GM23248 (cell line): ENCODE results near the gene SNTG2. TPM values are rescaled to one million over a fixed set of nuclear protein-coding genes. Genes with fewer than 3 reads are reported as not detected.

Experiments used
- DNase-seq: peaks from one replicate; pipeline ENCODE4 v3.0.0-alpha.2; 2015
- H2AFZ ChIP-seq: fragments of 200-600 bp; sonication (generic); 2 replicates; pipeline ENCODE4 v1.6.1; 2016; ENCODE audit warnings: antibody characterized with exemption
- H3F3A ChIP-seq: fragments of 200-600 bp; sonication (generic); 2 replicates; pipeline ENCODE4 v1.6.1; 2016; ENCODE audit warnings: mild to moderate bottlenecking, antibody characterized with exemption, mixed run types; ENCODE audit not compliant: insufficient read depth
- H3K27ac ChIP-seq: fragments of 200-600 bp; sonication (generic); 2 replicates; pipeline ENCODE4 v1.5.1; 2016; ENCODE audit warnings: mild to moderate bottlenecking
- H3K27me3 ChIP-seq: fragments of 200-600 bp; sonication (generic); replicated peaks from 2 replicates; pipeline ENCODE4 v1.6.1; 2016; ENCODE audit warnings: mild to moderate bottlenecking; ENCODE audit not compliant: insufficient read depth
- H3K36me3 ChIP-seq: fragments of 200-600 bp; sonication (generic); 2 replicates; pipeline ENCODE4 v1.6.1; 2016; ENCODE audit warnings: low read depth, mild to moderate bottlenecking
- H3K4me1 ChIP-seq: fragments of 200-600 bp; sonication (generic); 2 replicates; pipeline ENCODE4 v1.6.1; 2016; ENCODE audit warnings: mild to moderate bottlenecking; ENCODE audit not compliant: insufficient read depth
- H3K4me2 ChIP-seq: fragments of 200-600 bp; sonication (generic); one replicate; pipeline ENCODE4 v1.6.1; 2016; ENCODE audit warnings: mild to moderate bottlenecking; ENCODE audit not compliant: unreplicated experiment
- H3K4me3 ChIP-seq: fragments of 200-600 bp; sonication (generic); 2 replicates; pipeline ENCODE4 v1.5.1; 2016; ENCODE audit warnings: mild to moderate bottlenecking
- H3K79me2 ChIP-seq: fragments of 200-600 bp; sonication (generic); 2 replicates; pipeline ENCODE4 v1.6.1; 2016; ENCODE audit warnings: mild to moderate bottlenecking; ENCODE audit not compliant: insufficient read depth
- H3K9ac ChIP-seq: fragments of 200-600 bp; sonication (generic); 2 replicates; pipeline ENCODE4 v1.6.1; 2016; ENCODE audit warnings: mild to moderate bottlenecking
- H3K9me2 ChIP-seq: fragments of 200-600 bp; sonication (generic); 2 replicates; pipeline ENCODE4 v1.6.1; 2016; ENCODE audit warnings: mixed run types, mild to moderate bottlenecking, moderate library complexity; ENCODE audit not compliant: insufficient read depth
- H3K9me3 ChIP-seq: fragments of 200-600 bp; sonication (generic); one replicate; pipeline ENCODE4 v1.6.1; 2017; ENCODE audit warnings: low read depth
- H4K20me1 ChIP-seq: fragments of 200-600 bp; sonication (generic); 2 replicates; pipeline ENCODE4 v1.6.0; 2016; ENCODE audit not compliant: insufficient read depth
- EZH2 ChIP-seq: fragments of 200-600 bp; sonication (generic); IDR thresholded peaks from 2 replicates; pipeline ENCODE4 v1.6.1; 2018; ENCODE audit warnings: antibody characterized with exemption, mild to moderate bottlenecking; ENCODE audit not compliant: insufficient read depth, poor library complexity, severe bottlenecking
- EZH2phosphoT487 ChIP-seq: fragments of 200-600 bp; sonication (generic); IDR thresholded peaks from 2 replicates; pipeline ENCODE4 v1.6.1; 2018; ENCODE audit warnings: antibody characterized with exemption, moderate library complexity, mild to moderate bottlenecking, low read depth; ENCODE audit not compliant: insufficient read depth
- WGBS, 2 experiments: methylation state at CpG; one replicate each; pipeline ENCODE4 v1.1.6; 2015 to 2017; ENCODE audit warnings: low lambda C conversion rate in 2 of 2, low coverage in 1 of 2; ENCODE audit errors: missing lambda C conversion rate in 2 of 2; 5-methylcytosine and 5-hydroxymethylcytosine counted together
- in situ Hi-C: fragments of 300-500 bp; cut with MboI; formaldehyde crosslinking; loops from 2 replicates; pipeline ENCODE4 v1.15.0; 2020
- polyA plus RNA-seq: library from polyadenylated mRNA; unstranded; fragments of >200 nt; fragmentation: Nextera tagmentation; extraction: Ambion mirVana; gene quantifications from 2 replicates; pipeline ENCODE4 v1.2.1, GENCODE V29; 2016
- total RNA-seq: library from RNA; depleted of rRNA; stranded (reverse); fragments of >200 nt; shearing (Covaris generic); gene quantifications from 2 replicates; pipeline ENCODE4 v1.2.3, GENCODE V29; 2014

The SNTG2 gene
- total and polyA plus RNA-seq, 2 experiments from 2014 or later = not detected

DNA sequence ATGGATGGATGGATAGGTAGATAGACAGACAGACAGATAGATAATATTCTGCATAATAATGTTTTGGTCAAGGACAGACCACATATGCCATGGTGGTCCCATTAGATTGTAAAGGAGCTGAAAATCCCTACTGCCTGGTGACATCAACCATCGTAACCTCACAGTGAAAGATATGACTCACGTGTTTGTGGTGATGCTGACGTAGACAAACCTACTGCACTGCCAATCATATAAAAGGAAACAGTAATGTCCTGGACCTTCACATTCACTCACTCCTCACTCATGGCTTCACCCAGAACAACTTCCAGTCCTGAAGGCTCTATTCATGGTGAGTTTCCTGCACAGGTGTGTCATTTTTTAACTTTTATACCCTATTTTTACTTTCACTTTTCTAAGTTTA is 259.7 kb downstream of the SNTG2 start:
- H3K27me3 ChIP-seq = no peaks in the 10 kb centered on the region
- no peak overlapping the region for H3K4me2 ChIP-seq
- no peak for DNase-seq
- no peaks in the 10 kb centered on the region for H3K36me3 ChIP-seq
- H3K9ac ChIP-seq = no peak overlapping the region
- no peaks in the 10 kb centered on the region for H3K9me2 ChIP-seq
- H3F3A ChIP-seq = no peaks in the 10 kb centered on the region
- H3K4me3 ChIP-seq = no peak overlapping the region
- TF ChIP-seq EZH2phosphoT487 = no peak
- no peak for TF ChIP-seq EZH2
- no peaks in the 10 kb centered on the region for H3K79me2 ChIP-seq
- no peak overlapping the region for H2AFZ ChIP-seq
- H4K20me1 ChIP-seq = no peaks in the 10 kb centered on the region
- whole genome bisulfite sequencing, 2 experiments = 24 to 43% methylated on average over 3 of the region's 3 CpGs
- no peak overlapping the region for H3K27ac ChIP-seq
- in situ Hi-C loops = no loop called here
- H3K9me3 ChIP-seq = no peaks in the 10 kb centered on the region
- no peaks in the 10 kb centered on the region for H3K4me1 ChIP-seq

DNA sequence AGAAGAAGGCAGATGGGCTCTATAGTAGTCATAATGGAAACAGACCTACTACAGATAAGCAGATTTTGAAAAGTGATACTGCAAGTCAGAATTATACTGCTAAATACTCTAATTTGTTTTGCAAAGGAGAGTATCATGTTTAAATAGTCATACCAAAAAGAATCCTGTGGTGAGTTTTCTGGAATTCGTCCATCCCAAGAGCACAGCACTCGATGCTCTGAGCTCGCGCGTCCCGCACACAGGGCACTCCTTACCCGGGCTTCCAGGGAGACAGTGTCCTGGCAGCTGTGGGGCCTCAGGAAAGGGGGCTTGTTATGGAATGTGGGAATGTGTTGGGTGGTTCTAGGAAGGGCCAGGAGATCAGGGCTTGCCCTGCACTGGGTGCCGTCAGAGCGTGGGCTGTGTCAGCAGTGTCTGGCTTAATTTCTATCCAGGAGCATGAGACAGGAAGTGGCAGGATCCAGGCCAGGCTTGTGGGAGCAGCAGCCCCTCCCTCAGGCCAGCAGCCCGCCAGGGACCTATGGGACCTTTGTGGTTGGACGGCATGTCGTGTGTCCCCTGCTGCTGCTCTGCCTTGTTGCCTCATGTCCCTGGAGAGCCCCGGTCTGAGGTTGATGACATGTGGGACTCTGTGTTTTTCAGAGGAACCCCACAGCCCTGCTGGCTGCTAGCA is 269.4 kb downstream of the SNTG2 start:
- TF ChIP-seq EZH2 = no peak
- no peak for TF ChIP-seq EZH2phosphoT487
- no peaks in the 10 kb centered on the region for H3K9me2 ChIP-seq
- no peaks in the 10 kb centered on the region for H3K27me3 ChIP-seq
- in situ Hi-C loops = no loop called here
- H3K4me2 ChIP-seq = no peak overlapping the region
- WGBS, 2 experiments = 13 to 16% methylated on average over 13 of the region's 13 CpGs
- no peak overlapping the region for H3K9ac ChIP-seq
- no peaks in the 10 kb centered on the region for H3K4me1 ChIP-seq
- H3K4me3 ChIP-seq = no peak overlapping the region
- no peaks in the 10 kb centered on the region for H3K79me2 ChIP-seq
- no peak overlapping the region for H2AFZ ChIP-seq
- H3K27ac ChIP-seq = no peak overlapping the region
- H3K36me3 ChIP-seq = no peaks in the 10 kb centered on the region
- peak; percentile 27 for DNase-seq
- no peaks in the 10 kb centered on the region for H4K20me1 ChIP-seq
- H3K9me3 ChIP-seq = no peaks in the 10 kb centered on the region
- H3F3A ChIP-seq = no peaks in the 10 kb centered on the region

DNA sequence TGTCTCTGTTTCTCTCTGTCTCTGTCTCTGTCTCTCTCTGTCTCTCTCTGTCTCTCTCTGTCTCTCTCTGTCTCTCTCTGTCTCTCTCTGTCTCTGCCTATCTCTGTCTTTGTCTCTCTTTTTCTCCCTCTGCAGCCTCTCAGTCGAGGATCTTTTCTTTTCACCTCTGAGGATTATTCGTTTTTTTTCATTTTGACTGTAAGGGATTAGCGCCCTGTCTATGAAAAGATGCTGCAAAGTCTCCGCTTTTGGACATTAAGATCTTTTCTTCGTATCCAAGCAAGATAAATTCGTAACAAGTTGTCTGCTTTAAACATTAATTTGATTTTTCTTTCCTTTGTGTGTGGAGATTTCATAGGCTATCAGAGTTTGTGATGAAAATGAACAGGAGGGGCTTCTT is 271.4 kb downstream of the SNTG2 start:
- in situ Hi-C loops = no loop called here
- no peak overlapping the region for H3K4me3 ChIP-seq

GRCh38 chr2:1223791-1224190 is 273.1 kb downstream of the SNTG2 start:
- H4K20me1 ChIP-seq = no peaks in the 10 kb centered on the region
- TF ChIP-seq EZH2phosphoT487 (no peak), EZH2 (no peak)
- H3K27ac ChIP-seq = no peak overlapping the region
- no peak overlapping the region for H3K9ac ChIP-seq
- no peak overlapping the region for H3K4me2 ChIP-seq
- no peaks in the 10 kb centered on the region for H3K27me3 ChIP-seq
- WGBS, 2 experiments = 40 to 47% methylated on average over 11 of the region's 11 CpGs
- no peaks in the 10 kb centered on the region for H3K9me3 ChIP-seq
- no peak for DNase-seq
- H3K4me1 ChIP-seq = no peaks in the 10 kb centered on the region
- H3K4me3 ChIP-seq = no peak overlapping the region
- H3K79me2 ChIP-seq = no peaks in the 10 kb centered on the region
- H3K9me2 ChIP-seq = no peaks in the 10 kb centered on the region
- no peaks in the 10 kb centered on the region for H3K36me3 ChIP-seq
- no peaks in the 10 kb centered on the region for H3F3A ChIP-seq
- H2AFZ ChIP-seq = no peak overlapping the region
- in situ Hi-C loops = no loop called here

More for the DNA sequence above, 271.4 kb downstream of the SNTG2 start:
- H3K9ac ChIP-seq = no peak overlapping the region
- DNase-seq = peak; percentile 5
- no peak overlapping the region for H3K27ac ChIP-seq
- H3K9me2 ChIP-seq = no peaks in the 10 kb centered on the region
- 39 to 41% methylated on average over 6 of the region's 6 CpGs for WGBS, 2 experiments
- no peaks in the 10 kb centered on the region for H3K4me1 ChIP-seq
- H4K20me1 ChIP-seq = no peaks in the 10 kb centered on the region
- H3K27me3 ChIP-seq = no peaks in the 10 kb centered on the region
- no peaks in the 10 kb centered on the region for H3K36me3 ChIP-seq
- no peak overlapping the region for H2AFZ ChIP-seq
- no peaks in the 10 kb centered on the region for H3K79me2 ChIP-seq
- no peak overlapping the region for H3K4me2 ChIP-seq
- H3F3A ChIP-seq = no peaks in the 10 kb centered on the region
- no peaks in the 10 kb centered on the region for H3K9me3 ChIP-seq
- TF ChIP-seq EZH2 (no peak), EZH2phosphoT487 (no peak)
